Measurements from ENCODE around the gene ANOS1. TPM values are rescaled to one million over a fixed set of nuclear protein-coding genes. Genes with fewer than 3 reads are reported as not detected.

The ANOS1 gene
- polyA plus RNA-seq, 2 of the 4 experiments (the other 2 are of a cell fraction), result 0.04 TPM; not detected in 1

DNA sequence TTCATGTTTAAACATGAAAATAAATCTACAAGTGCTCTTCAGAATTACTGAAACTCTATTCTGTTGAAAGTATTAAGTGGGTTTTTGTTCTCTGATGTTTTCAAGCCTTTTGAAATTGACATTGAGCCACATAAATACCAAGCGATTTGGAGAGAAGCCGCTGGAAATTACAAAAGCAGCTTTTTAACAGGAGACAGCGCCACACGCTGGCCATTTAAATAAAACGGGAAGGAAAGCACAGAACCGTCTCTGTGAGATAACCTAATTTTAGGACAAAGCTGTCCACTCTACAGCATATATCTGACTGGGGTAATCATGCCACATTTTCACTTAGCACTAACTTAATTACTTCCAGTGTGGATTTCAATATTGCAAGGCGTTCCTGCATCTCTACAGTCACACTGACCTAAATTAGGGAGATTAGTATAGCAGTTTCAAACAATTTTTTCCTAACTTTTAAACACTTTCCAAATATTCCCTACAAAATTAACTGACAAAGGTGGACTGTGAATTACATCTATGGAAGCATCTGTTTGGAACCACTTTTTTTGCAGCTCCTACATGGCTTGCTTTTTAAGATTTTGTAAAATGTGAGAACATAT is 6.8 kb upstream of the ANOS1 start (continued):
- TF ChIP-seq USF2 (IDR thresholded peaks at IDR 0.05), result no peak
- no peak for TF ChIP-seq HOXA7 (CRISPR knock-in tag; IDR thresholded peaks at IDR 0.05)
- no peak for TF ChIP-seq KDM5A (IDR thresholded peaks at IDR 0.05)
- TF ChIP-seq, protein P1, sequence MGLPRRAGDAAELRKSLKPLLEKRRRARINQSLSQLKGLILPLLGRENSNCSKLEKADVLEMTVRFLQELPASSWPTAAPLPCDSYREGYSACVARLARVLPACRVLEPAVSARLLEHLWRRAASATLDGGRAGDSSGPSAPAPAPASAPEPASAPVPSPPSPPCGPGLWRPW (IDR thresholded peaks at IDR 0.05), result no peak
- no peak for TF ChIP-seq HMGXB4 (CRISPR knock-in tag; IDR thresholded peaks at IDR 0.05; ENCODE audit: borderline replicate concordance)

DNA sequence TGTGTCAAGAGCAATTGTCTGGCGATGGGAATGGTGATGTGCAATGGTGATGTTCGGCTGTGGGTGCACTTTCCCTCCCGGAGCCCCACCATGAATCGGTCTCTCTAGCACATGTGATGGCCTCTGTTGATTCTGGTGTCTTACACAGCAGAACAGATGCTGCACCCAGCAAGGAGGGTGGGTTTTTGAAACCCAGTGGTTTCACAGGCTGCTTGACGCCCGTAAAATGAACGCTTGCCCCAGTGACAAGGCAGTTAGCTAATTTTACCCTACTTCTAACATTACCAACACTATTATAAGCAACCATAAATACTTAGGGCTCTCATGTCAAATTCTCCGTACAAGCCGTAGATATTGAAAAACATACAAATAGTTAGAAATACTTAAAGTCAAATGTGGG is 5.9 kb upstream of the ANOS1 start:
- CTCF ChIA-PET, result interaction anchor here (0.6 to 2.9 kb wide), 18 partner anchors 8 to 1020 kb away, joined by 3 to 12 read pairs (median 5); no protein-coding TSS in a partner anchor
- TF ChIP-seq GATA3 (IDR thresholded peaks at IDR 0.05; ENCODE audit: borderline replicate concordance), result no peak
- TF ChIP-seq, protein P2, sequence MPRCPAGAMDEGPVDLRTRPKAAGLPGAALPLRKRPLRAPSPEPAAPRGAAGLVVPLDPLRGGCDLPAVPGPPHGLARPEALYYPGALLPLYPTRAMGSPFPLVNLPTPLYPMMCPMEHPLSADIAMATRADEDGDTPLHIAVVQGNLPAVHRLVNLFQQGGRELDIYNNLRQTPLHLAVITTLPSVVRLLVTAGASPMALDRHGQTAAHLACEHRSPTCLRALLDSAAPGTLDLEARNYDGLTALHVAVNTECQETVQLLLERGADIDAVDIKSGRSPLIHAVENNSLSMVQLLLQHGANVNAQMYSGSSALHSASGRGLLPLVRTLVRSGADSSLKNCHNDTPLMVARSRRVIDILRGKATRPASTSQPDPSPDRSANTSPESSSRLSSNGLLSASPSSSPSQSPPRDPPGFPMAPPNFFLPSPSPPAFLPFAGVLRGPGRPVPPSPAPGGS (IDR thresholded peaks at IDR 0.05), result no peak
- no peak for TF ChIP-seq POLR2AphosphoS2 (conservative IDR thresholded peaks at IDR 0.05; ENCODE audit: low read length)
- TF ChIP-seq MAX (IDR thresholded peaks at IDR 0.05), result no peak
- no peak for TF ChIP-seq ESRRA (IDR thresholded peaks at IDR 0.05; ENCODE audit: borderline replicate concordance, low read length)
- no peak for TF ChIP-seq ZNF302 (CRISPR knock-in tag; IDR thresholded peaks at IDR 0.05)
- TF ChIP-seq ZC3H11A (IDR thresholded peaks at IDR 0.05), result no peak
- no peak for TF ChIP-seq NFE2L2 (conservative IDR thresholded peaks at IDR 0.05; ENCODE audit: low read length)
- no peak for TF ChIP-seq HMGXB4 (CRISPR knock-in tag; IDR thresholded peaks at IDR 0.05; ENCODE audit: borderline replicate concordance)
- TF ChIP-seq, protein P3, sequence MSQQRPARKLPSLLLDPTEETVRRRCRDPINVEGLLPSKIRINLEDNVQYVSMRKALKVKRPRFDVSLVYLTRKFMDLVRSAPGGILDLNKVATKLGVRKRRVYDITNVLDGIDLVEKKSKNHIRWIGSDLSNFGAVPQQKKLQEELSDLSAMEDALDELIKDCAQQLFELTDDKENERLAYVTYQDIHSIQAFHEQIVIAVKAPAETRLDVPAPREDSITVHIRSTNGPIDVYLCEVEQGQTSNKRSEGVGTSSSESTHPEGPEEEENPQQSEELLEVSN (IDR thresholded peaks at IDR 0.05; ENCODE audit: borderline replicate concordance, low read depth), result no peak
- WGBS (ENCODE audit: missing lambda C conversion rate), result 47% methylated on average over 9 of the region's 9 CpGs

GRCh38 chrX:8730812-8731558 is 952 bp downstream of the ANOS1 start:
- H3K27ac ChIP-seq, result no peak overlapping the region
- FAIRE-seq (no peak), DNase-seq (ENCODE audit: low read depth in 1 of 2, low spot score in 1 of 2) (no peak), ATAC-seq (peak in 1 of 2 experiments; percentile 35; a peak in 3 of 6 replicates)
- CTCF ChIA-PET, result interaction anchor here (1.4 kb wide), 1 partner anchor 8 kb away, joined by 6 read pairs; no protein-coding TSS in a partner anchor
- peak overlapping the region; percentile 89 for H3K4me2 ChIP-seq
- 0 out of 3 replicates have a peak, but pooled peaks cover 9% of the 10 kb centered on the region for H3K4me1 ChIP-seq
- WGBS (ENCODE audit: missing lambda C conversion rate), result 8% methylated on average over 35 of the region's 69 CpGs
- POLR2A ChIA-PET, result no interaction called here
- H3K4me3 ChIP-seq, result peak overlapping the region; percentile 45
- no peaks in the 10 kb centered on the region for H3K9me3 ChIP-seq
- TF ChIP-seq, protein P3 (IDR thresholded peaks at IDR 0.05; ENCODE audit: borderline replicate concordance, low read depth), result no peak
- no peak for TF ChIP-seq HEYL (CRISPR knock-in tag; IDR thresholded peaks at IDR 0.05)
- no peak for TF ChIP-seq FOSB (CRISPR knock-in tag; IDR thresholded peaks at IDR 0.05)
- TF ChIP-seq KDM1A (IDR thresholded peaks at IDR 0.05; ENCODE audit: low read depth), result no peak
- TF ChIP-seq FOSL2 (IDR thresholded peaks at IDR 0.05), result no peak
- TF ChIP-seq FOSL2 (CRISPR knock-in tag; IDR thresholded peaks at IDR 0.05), result no peak
- TF ChIP-seq CHD4 (IDR thresholded peaks at IDR 0.05; ENCODE audit: borderline replicate concordance), result no peak
- TF ChIP-seq JUNB (IDR thresholded peaks at IDR 0.05), result no peak
- TF ChIP-seq CEBPB (IDR thresholded peaks at IDR 0.05), result no peak
- no peak for TF ChIP-seq MYC (IDR thresholded peaks at IDR 0.05; ENCODE audit: borderline replicate concordance, low read length)
- TF ChIP-seq FOXS1 (CRISPR knock-in tag; IDR thresholded peaks at IDR 0.05), result no peak
- no peak for TF ChIP-seq SMC3 (IDR thresholded peaks at IDR 0.05)

More for the DNA sequence above, 5.9 kb upstream of the ANOS1 start:
- Histone ChIP-seq H3K27ac (no peak overlapping the region), H3K9me3 (no peaks in the 10 kb centered on the region), H3K4me1 (no peaks in the 10 kb centered on the region), H3K4me3 (no peak overlapping the region), H3K4me2 (no peak overlapping the region)
- ATAC-seq (no peak), DNase-seq (ENCODE audit: low read depth in 1 of 2, low spot score in 1 of 2) (no peak), FAIRE-seq (no peak)
- POLR2A ChIA-PET, result no interaction called here
